ENCODE results near the gene GDF7. TPM values are rescaled to one million over a fixed set of nuclear protein-coding genes. Genes with fewer than 3 reads are reported as not detected.

GDF7 gene
- total RNA-seq, 3 donors from 2014 or later: under 0.01 to 0.15 (median under 0.01) TPM

DNA sequence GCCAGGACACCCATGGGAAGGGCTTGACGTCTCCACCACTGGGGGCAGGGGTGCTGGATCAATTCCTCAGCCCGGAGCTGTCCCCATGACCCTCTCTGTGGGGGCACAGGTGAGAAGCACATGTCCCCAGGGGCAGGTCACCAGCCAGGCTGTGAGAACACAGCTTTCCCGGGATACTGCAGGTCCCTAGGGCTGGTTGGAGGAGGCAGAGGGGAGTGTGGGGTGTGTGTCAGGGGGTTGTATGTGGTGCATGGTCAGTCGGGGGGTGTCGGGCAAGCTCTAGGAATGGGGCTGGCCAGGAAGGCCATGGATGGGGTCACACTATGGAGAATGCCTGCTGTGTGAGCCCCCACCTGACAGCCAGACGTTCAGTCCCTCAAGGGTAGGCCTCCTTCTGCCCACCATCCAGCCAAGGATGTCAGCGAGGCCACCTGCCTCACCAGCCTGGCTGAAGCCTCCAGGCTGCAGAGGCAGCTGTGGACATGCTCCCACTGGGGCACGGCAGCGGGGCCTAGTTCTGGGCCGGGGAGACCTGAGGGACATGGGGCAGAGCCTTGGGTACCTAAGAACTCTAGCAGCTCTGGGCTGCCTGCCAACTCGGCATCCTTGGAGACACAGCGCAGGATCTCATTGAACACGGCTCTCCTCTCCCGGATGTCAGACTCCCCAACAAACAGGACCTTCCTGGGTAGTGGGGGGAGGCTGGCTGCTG, 26.4 kb upstream of the GDF7 start:
- peaks cover 4 to 6% of the 10 kb centered on the region in 2 donors for H3K4me1 ChIP-seq
- H3K4me3 ChIP-seq: no peak overlapping the region
- H3K27me3 ChIP-seq: no peaks in the 10 kb centered on the region
- no peaks in the 10 kb centered on the region for H3K36me3 ChIP-seq
- TF ChIP-seq, protein P1, sequence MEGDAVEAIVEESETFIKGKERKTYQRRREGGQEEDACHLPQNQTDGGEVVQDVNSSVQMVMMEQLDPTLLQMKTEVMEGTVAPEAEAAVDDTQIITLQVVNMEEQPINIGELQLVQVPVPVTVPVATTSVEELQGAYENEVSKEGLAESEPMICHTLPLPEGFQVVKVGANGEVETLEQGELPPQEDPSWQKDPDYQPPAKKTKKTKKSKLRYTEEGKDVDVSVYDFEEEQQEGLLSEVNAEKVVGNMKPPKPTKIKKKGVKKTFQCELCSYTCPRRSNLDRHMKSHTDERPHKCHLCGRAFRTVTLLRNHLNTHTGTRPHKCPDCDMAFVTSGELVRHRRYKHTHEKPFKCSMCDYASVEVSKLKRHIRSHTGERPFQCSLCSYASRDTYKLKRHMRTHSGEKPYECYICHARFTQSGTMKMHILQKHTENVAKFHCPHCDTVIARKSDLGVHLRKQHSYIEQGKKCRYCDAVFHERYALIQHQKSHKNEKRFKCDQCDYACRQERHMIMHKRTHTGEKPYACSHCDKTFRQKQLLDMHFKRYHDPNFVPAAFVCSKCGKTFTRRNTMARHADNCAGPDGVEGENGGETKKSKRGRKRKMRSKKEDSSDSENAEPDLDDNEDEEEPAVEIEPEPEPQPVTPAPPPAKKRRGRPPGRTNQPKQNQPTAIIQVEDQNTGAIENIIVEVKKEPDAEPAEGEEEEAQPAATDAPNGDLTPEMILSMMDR (IDR thresholded peaks at IDR 0.05): no peak
- TF ChIP-seq POLR2A (IDR thresholded peaks at IDR 0.05) (no peak), POLR2AphosphoS5 (IDR thresholded peaks at IDR 0.05) (no peak)
- intact Hi-C loops (cut with DNase I; ENCODE audit: low total_unique reads): loop anchor here (1.0 kb wide), 1 partner anchor 203 kb away; no protein-coding TSS in a partner anchor
- H3K9me3 ChIP-seq: no peaks in the 10 kb centered on the region
- H3K27ac ChIP-seq: peak overlapping the region in 1 of 2 donors; percentile 50
- no peak for DNase-seq (ENCODE audit: low spot score in 2 of 2)

DNA sequence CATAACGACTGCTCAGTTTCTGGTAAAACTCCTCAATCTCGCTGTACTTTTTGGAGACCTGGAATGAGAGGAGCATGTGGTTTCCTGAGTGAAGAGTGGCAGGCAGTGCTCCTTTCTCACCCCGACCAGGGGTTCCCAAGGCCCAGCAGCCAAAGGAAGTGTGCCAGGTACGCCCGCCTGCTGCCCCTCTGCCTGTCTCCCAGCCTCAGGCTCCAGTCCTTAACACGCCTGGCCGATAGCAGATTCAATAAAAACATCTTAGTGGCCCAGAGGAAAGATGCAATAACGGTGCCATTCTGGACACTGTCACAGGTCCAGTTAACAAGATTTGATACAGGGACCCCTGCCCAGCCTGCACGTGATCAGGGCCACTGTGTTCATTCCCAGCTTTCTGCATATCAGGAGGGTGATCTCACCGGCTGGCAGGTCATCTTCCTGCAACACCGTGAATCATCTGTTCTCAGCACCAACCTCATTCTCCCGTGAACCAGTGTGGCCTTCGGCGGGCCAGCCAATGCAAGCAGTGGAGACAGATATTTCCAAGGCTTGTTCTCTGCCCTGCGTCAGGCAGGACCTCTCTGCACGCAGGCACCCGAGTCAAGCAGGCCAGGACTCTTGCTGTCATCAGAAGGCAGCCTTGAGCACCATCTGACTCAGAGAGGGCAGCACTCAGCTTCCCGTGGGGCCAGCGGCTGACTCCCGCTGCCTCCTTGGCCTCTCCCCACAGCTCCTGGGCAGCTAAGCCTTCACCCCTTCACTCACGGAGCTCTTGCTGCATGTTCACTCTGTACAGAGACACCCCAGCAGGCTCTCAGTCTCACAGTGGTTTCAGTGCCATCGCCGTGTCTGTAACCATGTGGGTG, 25.6 kb upstream of the GDF7 start:
- Histone ChIP-seq H3K27ac (peak overlapping the region in 1 of 2 donors; percentile 64), H3K27me3 (no peaks in the 10 kb centered on the region), H3K9me3 (no peaks in the 10 kb centered on the region), H3K4me1 (peaks cover 0 to 4% of the 10 kb centered on the region in 2 donors), H3K36me3 (no peaks in the 10 kb centered on the region), H3K4me3 (no peak overlapping the region)
- TF ChIP-seq, protein P1 (IDR thresholded peaks at IDR 0.05): no peak
- TF ChIP-seq POLR2A (IDR thresholded peaks at IDR 0.05) (no peak), POLR2AphosphoS5 (IDR thresholded peaks at IDR 0.05) (peak in 2 of 3 donors; percentile 5 to 28)
- intact Hi-C loops (cut with DNase I; ENCODE audit: low total_unique reads): loop anchor here (1.0 kb wide), 1 partner anchor 204 kb away; no protein-coding TSS in a partner anchor
- no peak for DNase-seq (ENCODE audit: low spot score in 2 of 2)

DNA sequence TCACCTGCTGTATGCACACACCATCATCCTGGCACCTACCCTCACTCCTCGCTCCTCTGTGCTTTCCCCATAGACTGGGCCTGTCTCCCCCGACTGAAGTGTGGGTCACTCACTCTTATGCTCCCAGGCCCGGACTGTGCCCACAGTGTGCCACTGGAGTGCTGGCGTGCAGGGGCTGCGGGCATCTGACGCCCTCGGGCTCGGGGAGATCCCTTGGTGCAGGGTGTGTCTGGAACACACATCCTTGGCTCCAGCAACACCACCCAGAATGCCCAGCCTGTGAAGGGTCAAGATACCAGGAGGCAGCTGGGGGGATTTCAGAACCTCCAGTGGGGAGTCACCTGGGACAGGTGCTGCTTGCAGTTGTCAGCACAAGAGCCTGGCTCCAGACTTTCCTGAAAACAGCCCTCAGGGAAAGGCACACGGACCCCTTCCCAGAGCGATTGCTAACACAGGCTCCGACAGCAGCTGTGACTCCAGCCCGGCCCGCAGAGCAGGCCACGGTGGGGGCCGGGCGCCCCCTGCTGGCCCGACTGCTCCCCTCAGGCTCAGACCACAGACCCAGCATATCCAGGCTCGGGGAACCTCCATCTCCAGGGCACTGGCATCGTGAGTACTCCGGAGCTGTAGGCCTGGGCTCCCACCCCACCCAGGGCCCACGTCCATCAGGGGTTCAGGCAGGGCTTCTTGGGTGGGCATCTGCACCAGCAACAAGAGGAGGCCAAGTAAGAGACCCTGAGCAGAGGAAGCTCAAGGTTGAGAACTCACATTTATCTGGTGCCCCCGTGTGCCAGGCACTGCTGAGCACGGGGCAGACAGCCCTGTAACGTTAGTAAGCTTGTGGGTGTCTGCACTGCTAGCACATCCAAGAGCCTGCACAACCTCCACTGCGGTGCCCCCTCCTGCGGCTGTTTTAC, 24.6 kb upstream of the GDF7 start:
- intact Hi-C loops (cut with DNase I; ENCODE audit: low total_unique reads): loop anchor here (1.0 kb wide), 1 partner anchor 200 kb away; no protein-coding TSS in a partner anchor
- H3K36me3 ChIP-seq: no peaks in the 10 kb centered on the region
- H3K4me3 ChIP-seq: no peak overlapping the region
- H3K4me1 ChIP-seq: no peaks in the 10 kb centered on the region
- DNase-seq (ENCODE audit: low spot score in 2 of 2): peak; percentile 75 to 79
- H3K27ac ChIP-seq: peak overlapping the region in 1 of 2 donors; percentile 64
- H3K9me3 ChIP-seq: no peaks in the 10 kb centered on the region
- TF ChIP-seq POLR2A (IDR thresholded peaks at IDR 0.05) (no peak), POLR2AphosphoS5 (IDR thresholded peaks at IDR 0.05) (peak in 1 of 3 donors; percentile 21)
- TF ChIP-seq, protein P1 (IDR thresholded peaks at IDR 0.05): peak; percentile 80 to 94 (median 91)
- no peaks in the 10 kb centered on the region for H3K27me3 ChIP-seq

DNA sequence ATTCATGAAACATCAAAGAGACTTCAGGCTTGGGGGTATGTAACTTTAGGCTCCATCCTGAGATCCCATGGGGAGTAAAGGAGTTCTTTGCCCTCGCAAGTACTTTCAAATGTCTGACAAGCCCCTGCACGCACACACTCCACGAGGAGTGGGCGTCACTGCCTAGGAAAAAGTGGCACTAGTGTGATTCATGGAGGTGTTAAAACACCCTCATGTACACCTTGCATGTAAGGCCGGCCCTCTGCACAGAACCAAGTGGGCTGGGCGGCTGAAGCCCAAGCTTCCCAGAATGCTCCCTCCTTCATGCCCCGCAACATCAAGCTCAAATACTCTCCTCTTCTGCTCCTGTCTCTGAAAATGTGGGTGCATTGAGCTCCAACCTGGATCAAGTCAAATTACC, 23.9 kb upstream of the GDF7 start:
- no peaks in the 10 kb centered on the region for H3K36me3 ChIP-seq
- no peaks in the 10 kb centered on the region for H3K4me1 ChIP-seq
- DNase-seq (ENCODE audit: low spot score in 2 of 2): no peak
- no peaks in the 10 kb centered on the region for H3K9me3 ChIP-seq
- no peaks in the 10 kb centered on the region for H3K27me3 ChIP-seq
- H3K27ac ChIP-seq: no peak overlapping the region
- intact Hi-C loops (cut with DNase I; ENCODE audit: low total_unique reads): no loop called here
- TF ChIP-seq POLR2AphosphoS5 (IDR thresholded peaks at IDR 0.05): no peak
- TF ChIP-seq POLR2A (IDR thresholded peaks at IDR 0.05): no peak
- TF ChIP-seq, protein P1 (IDR thresholded peaks at IDR 0.05): no peak
- no peak overlapping the region for H3K4me3 ChIP-seq
